Heart right ventricle (tissue), 16 donors: ENCODE measurements around the gene CDH23. TPM values are rescaled to one million over a fixed set of nuclear protein-coding genes. Genes with fewer than 3 reads are reported as not detected.

Source experiments
- ATAC-seq, 8 donors: fragments of 200-7000 bp; cut with Tn5 transposase; one replicate each; pipeline ENCODE4 v1.9.1; 2020; ENCODE audit warnings: mild to moderate bottlenecking in 8 of 8, moderate library complexity in 8 of 8, moderate number of reproducible peaks in 1 of 8
- DNase-seq, 2 donors: peaks; one replicate each; pipeline ENCODE4 v3.0.0-alpha.2; 2020
- H3K27ac ChIP-seq, 10 donors: fragments of 200-600 bp; sonication (generic) in 2 of 10; one replicate each; pipeline versions ENCODE4 v1.5.0 to v1.8.0; 2020 to 2022; ENCODE audit warnings: mild to moderate bottlenecking in 3 of 10
- H3K27me3 ChIP-seq, 7 donors: fragments of 200-600 bp; one replicate each; pipeline ENCODE4 v1.8.0; 2021 to 2022; ENCODE audit warnings: mild to moderate bottlenecking in 2 of 7
- H3K36me3 ChIP-seq, 9 donors: fragments of 200-600 bp; sonication (generic) in 1 of 9; one replicate each; pipeline versions ENCODE4 v1.5.0 to v1.8.0; 2020 to 2022; ENCODE audit warnings: mild to moderate bottlenecking in 2 of 9
- H3K4me1 ChIP-seq, 9 donors: fragments of 200-600 bp; sonication (generic) in 1 of 9; one replicate each; pipeline versions ENCODE4 v1.5.0 to v1.8.0; 2020 to 2022; ENCODE audit warnings: mild to moderate bottlenecking in 4 of 9
- H3K4me3 ChIP-seq, 10 donors: fragments of 200-600 bp; sonication (generic) in 2 of 10; one replicate each; pipeline versions ENCODE4 v1.5.0 to v1.8.0; 2020 to 2022; ENCODE audit warnings: mild to moderate bottlenecking in 7 of 10, moderate library complexity in 2 of 10
- H3K9me3 ChIP-seq, 11 donors: fragments of 200-600 bp in 10 of 11; sonication (generic) in 2 of 11; one replicate each; pipeline versions ENCODE4 v1.5.0 to v1.8.0; 2013 to 2022; ENCODE audit warnings: mild to moderate bottlenecking in 2 of 11, control low read depth in 1 of 11, moderate library complexity in 1 of 11
- WGBS, 2 donors: extraction: QIAGEN DNeasy Blood & Tissue Kit; methylation state at CpG; one replicate each; pipeline ENCODE4 v1.1.7; 2013; ENCODE audit warnings: inconsistent platforms in 1 of 2; 5-methylcytosine and 5-hydroxymethylcytosine counted together
- intact Hi-C, 10 donors: fragments of 100-400 bp; cut with DNase I; formaldehyde crosslinking; loops; one replicate each; pipeline versions ENCODE4 v1.11.1 to v1.14.2; 2022
- polyA plus RNA-seq, 2 donors: library from polyadenylated mRNA; stranded (reverse); fragments of 200-250 nt; gene quantifications; one replicate each; pipeline ENCODE4 v1.2.3, GENCODE V29; 2013
- total RNA-seq, 10 donors: library from RNA; stranded (reverse); fragmentation: NEBNext Ultra II Directional in 3 of 10; extraction: Animal tissue kit (Norgen Biotek cat#: 25700) in 3 of 10; gene quantifications; one replicate each; pipeline versions ENCODE4 v1.2.1 to v1.2.4, GENCODE V29; 2021 to 2023
- TF ChIP-seq, protein P1 (sequence below), 9 donors: fragments of 200-600 bp; sonication (generic) in 2 of 9; IDR thresholded peaks; one replicate each; pipeline versions ENCODE4 v1.5.0 to v1.8.0; 2021 to 2022; ENCODE audit warnings: antibody characterized with exemption in 9 of 9, mild to moderate bottlenecking in 5 of 9, moderate library complexity in 1 of 9
- donor health status: Arrhythmogenic right ventricular cardiomyopathy.
- donor health status: ischemic (EF 13 %, LVEDD 7.1; RV severe dilation, severe dysfunction).
- donor health status: healthy with polysubstance abuse.
- donor health status: DM: no; HTN: yes; CAD: no.
- donor health status: DM: no; HTN: no; CAD: no.
- donor health status: ischemic (EF 25% LVEDD 6.9; RV normal size, moderate dysfunction).
- donor health status: ischemic (EF 25% LVEDD 5.7; RV mildly dilated, moderate dysfunction).
- donor health status: healthy.
- donor health status: DM: yes; HTN: yes; CAD: no.
- donor health status: Ischemic cardiomyopathy.
- donor health status: ischemic (EF 35%, LVEDD 5.7; RV mildly dilated, moderate dysfunction).
- donor health status: nonischemic (EF 11% LVEDD 7.7; RV severe dilation, severe dysfunction).
- donor health status: DM: yes; HTN: yes; CAD: no.
- donor health status: PGD.
- donor health status: ischemic (EF 29% LVEDD 5.4; RV normal size, mild dysfunction).
- donor health status: nonischemic (EF 23%, LVEDD 6.1; RV moderate dilation, normal function).

The CDH23 gene
- total and polyA plus RNA-seq, 12 donors: 1.1 to 7.7 (median 4.6) TPM

DNA sequence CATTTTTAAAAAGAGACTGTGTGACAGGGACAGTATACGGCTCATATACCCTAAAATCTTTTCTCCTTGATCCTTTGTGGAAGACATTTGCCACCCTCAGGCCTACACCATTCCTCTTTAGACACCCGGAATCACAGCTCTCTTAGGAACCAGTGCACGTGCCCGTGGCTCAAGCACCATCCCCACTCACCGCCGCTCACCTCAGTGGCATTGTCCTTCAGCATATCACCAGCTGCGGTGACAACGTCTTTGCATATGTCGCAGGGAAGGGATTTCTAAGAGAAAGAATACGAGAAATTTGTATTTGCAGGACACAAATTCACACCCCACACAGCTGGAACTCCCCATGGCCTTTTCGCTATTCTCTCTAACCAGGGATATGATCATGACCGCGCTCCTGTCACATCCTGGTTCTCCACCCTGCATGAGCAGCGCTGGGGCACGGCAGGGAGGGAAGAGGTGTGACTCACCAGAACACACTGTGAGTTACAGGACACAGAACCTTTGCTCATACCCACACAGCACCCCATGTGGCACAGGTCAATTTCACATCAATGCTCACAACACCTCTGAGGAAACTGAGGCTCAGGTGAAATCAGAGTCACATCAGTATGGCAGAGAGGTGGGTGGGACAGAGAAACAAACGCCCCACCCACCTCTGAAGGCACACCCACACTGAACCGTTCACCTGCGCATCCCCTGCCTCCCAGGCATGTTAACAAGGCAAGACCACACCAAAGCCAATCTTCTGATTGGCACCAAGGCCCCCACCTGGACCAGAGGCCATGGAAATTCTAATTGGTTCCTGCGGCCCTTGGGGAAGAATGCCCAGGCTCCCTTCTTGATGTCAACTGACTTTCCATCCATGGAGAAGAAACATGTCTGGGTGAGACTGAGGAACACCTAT, 435.2 kb downstream of the CDH23 start:
- DNase-seq: no peak
- H3K4me3 ChIP-seq: no peak overlapping the region
- 91 to 92% methylated on average over 19 of the region's 19 CpGs for WGBS, 2 donors
- TF ChIP-seq, protein P1, sequence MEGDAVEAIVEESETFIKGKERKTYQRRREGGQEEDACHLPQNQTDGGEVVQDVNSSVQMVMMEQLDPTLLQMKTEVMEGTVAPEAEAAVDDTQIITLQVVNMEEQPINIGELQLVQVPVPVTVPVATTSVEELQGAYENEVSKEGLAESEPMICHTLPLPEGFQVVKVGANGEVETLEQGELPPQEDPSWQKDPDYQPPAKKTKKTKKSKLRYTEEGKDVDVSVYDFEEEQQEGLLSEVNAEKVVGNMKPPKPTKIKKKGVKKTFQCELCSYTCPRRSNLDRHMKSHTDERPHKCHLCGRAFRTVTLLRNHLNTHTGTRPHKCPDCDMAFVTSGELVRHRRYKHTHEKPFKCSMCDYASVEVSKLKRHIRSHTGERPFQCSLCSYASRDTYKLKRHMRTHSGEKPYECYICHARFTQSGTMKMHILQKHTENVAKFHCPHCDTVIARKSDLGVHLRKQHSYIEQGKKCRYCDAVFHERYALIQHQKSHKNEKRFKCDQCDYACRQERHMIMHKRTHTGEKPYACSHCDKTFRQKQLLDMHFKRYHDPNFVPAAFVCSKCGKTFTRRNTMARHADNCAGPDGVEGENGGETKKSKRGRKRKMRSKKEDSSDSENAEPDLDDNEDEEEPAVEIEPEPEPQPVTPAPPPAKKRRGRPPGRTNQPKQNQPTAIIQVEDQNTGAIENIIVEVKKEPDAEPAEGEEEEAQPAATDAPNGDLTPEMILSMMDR (IDR thresholded peaks at IDR 0.05): no peak
- H3K27me3 ChIP-seq: no peaks in the 10 kb centered on the region
- peak overlapping the region in 1 of 10 donors; percentile 50 for H3K27ac ChIP-seq
- H3K4me1 ChIP-seq: peaks cover 11 to 83% (median 45%) of the 10 kb centered on the region in 9 donors
- H3K9me3 ChIP-seq: no peaks in the 10 kb centered on the region
- no peak for ATAC-seq
- intact Hi-C loops: loop anchor here in 3 of 10 donors (10.0 kb wide), 1 partner anchor 63 kb away; no protein-coding TSS in a partner anchor
- H3K36me3 ChIP-seq: peaks cover 3 to 77% (median 54%) of the 10 kb centered on the region in 9 donors

DNA sequence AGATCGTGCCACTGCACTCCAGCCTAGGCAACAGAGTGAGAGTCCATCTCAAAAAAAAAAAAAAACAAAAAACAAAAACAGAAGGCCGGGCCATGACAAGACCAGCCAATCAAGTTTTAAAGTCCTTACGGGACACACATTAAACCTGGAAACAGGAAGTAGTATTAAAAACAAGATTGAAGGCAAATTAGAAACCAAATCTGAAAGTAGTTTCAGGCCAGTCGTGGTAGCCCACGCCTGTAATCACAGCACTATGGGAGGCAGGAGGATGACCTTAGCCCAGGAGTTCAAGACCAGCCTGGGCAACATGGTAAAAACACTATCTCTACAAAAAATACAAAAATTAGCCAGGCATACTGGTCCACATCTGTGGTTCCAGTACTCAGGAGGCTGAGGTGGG, 436.2 kb downstream of the CDH23 start:
- no peak for DNase-seq
- Histone ChIP-seq H3K4me1 (peaks cover 15 to 94% (median 55%) of the 10 kb centered on the region in 9 donors), H3K27ac (peak overlapping the region in 2 of 10 donors; percentile 19 to 50), H3K27me3 (no peaks in the 10 kb centered on the region), H3K9me3 (no peaks in the 10 kb centered on the region), H3K36me3 (peaks cover 3 to 77% (median 43%) of the 10 kb centered on the region in 9 donors), H3K4me3 (no peak overlapping the region)
- ATAC-seq: no peak
- TF ChIP-seq, protein P1 (IDR thresholded peaks at IDR 0.05): no peak
- 80 to 95% methylated on average over 5 of the region's 5 CpGs for WGBS, 2 donors
- intact Hi-C loops: loop anchor here in 3 of 10 donors (10.0 kb wide), 1 partner anchor 62 kb away; no protein-coding TSS in a partner anchor

DNA sequence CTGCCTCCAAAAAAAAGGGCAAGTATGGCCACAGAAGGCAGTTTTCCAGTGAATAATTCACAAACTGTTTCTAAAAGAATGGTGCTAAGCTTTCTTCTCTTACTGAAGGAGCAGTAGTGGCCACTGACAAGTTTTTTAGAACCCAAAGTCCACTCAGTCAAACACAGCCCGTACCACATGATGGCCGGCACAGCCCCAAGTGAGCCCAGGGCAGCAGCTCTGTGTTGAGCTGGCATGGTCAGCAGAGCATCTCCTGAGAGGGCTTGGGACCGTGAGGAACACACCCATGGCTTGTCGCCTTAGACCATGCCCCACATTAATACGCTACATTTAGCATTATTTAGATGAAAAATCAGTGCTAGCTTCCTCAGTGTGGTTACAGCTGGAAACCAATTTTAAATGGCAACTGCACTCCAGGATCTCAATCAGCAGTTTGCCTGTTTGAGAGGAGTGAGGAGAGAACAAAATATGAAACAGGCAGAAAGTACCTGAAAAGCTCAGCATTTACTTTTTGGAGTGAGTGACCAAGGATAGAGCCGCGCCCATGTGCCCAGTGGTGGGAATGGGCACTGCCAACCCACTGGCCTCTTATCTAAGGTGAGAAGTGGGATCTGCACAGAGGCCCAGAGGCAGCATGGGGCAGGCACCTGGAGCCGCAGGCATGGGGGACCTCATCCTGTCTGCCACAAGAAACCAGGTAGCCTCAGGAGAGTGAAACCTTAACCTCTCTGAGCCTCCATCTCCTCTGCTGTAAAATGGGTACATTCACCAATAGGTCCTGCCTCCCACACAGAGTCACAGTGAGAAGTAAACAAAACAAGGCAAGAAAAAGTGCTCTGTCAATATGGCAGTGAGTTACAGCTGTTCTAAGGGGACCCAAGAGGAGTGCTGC, 437.0 kb downstream of the CDH23 start:
- no peak overlapping the region for H3K4me3 ChIP-seq
- TF ChIP-seq, protein P1 (IDR thresholded peaks at IDR 0.05): no peak
- ATAC-seq (no peak), DNase-seq (no peak)
- intact Hi-C loops: loop anchor here in 3 of 10 donors (10.0 kb wide), 1 partner anchor 61 kb away; no protein-coding TSS in a partner anchor
- 94 to 97% methylated on average over 8 of the region's 8 CpGs for WGBS, 2 donors
- no peaks in the 10 kb centered on the region for H3K9me3 ChIP-seq
- no peaks in the 10 kb centered on the region for H3K27me3 ChIP-seq
- peaks cover 18 to 97% (median 63%) of the 10 kb centered on the region in 9 donors for H3K4me1 ChIP-seq
- H3K36me3 ChIP-seq: peaks cover 3 to 77% (median 36%) of the 10 kb centered on the region in 9 donors
- peak overlapping the region in 3 of 10 donors; percentile 19 to 50 (median 27) for H3K27ac ChIP-seq

DNA sequence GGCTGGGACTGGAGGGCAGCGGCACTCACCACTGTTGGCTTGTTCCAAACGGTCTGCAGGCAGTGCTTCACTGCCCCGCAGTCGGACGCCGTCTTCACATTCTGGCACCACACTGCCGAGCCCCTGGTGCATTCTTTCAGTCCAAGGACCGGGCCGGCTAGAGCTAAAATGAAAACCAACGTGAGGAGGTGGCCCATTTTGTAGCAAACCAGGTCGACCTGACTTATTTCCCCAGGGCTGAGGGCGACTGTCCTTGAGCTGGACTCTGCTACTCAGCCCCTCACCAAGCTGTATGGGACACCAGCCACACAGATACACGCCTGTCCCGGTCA, 437.6 kb downstream of the CDH23 start:
- H3K9me3 ChIP-seq: no peaks in the 10 kb centered on the region
- TF ChIP-seq, protein P1 (IDR thresholded peaks at IDR 0.05): no peak
- no peaks in the 10 kb centered on the region for H3K27me3 ChIP-seq
- ATAC-seq (no peak), DNase-seq (no peak)
- H3K4me3 ChIP-seq: no peak overlapping the region
- WGBS, 2 donors: 84 to 92% methylated on average over 14 of the region's 14 CpGs
- intact Hi-C loops: loop anchor here in 3 of 10 donors (10.0 kb wide), 1 partner anchor 60 kb away; no protein-coding TSS in a partner anchor
- peak overlapping the region in 2 of 10 donors; percentile 19 to 27 for H3K27ac ChIP-seq
- H3K36me3 ChIP-seq: peaks cover under 1 to 72% (median 31%) of the 10 kb centered on the region in 9 donors
- peaks cover 21 to 97% (median 69%) of the 10 kb centered on the region in 9 donors for H3K4me1 ChIP-seq
